Neural progenitor cell (in vitro differentiated cells): ENCODE results near the gene GALM. TPM values are rescaled to one million over a fixed set of nuclear protein-coding genes. Genes with fewer than 3 reads are reported as not detected.
"Not testable (repeated sequence)": the region's sequence is repeated elsewhere in the genome, so short reads cannot be mapped to it uniquely, and the experiment has no call there.

ENCODE experiments used
- DNase-seq: peaks from one replicate; pipeline ENCODE4 v3.0.0-alpha.2; 2016; ENCODE audit warnings: low spot score
- H2AFZ ChIP-seq: fragments of 200-600 bp; sonication (generic); replicated peaks from 2 replicates; pipeline ENCODE4 v1.6.1; 2016; ENCODE audit warnings: antibody characterized with exemption
- H3F3A ChIP-seq: fragments of 200-600 bp; sonication (generic); 2 replicates; pipeline ENCODE4 v1.6.1; 2016; ENCODE audit warnings: antibody characterized with exemption, low read depth
- H3K27ac ChIP-seq: fragments of 200-600 bp; sonication (generic); 2 replicates; pipeline ENCODE4 v1.5.1; 2016; ENCODE audit warnings: mild to moderate bottlenecking
- H3K27me3 ChIP-seq: fragments of 200-600 bp; sonication (generic); 2 replicates; pipeline ENCODE4 v1.6.1; 2016; ENCODE audit warnings: mild to moderate bottlenecking, moderate library complexity
- H3K36me3 ChIP-seq: fragments of 200-600 bp; sonication (generic); 2 replicates; pipeline ENCODE4 v1.5.1; 2016
- H3K4me1 ChIP-seq: fragments of 200-600 bp; sonication (generic); 2 replicates; pipeline ENCODE4 v1.6.1; 2016; ENCODE audit warnings: mixed run types
- H3K4me2 ChIP-seq: fragments of 200-600 bp; sonication (generic); 2 replicates; pipeline ENCODE4 v1.6.1; 2016
- H3K4me3 ChIP-seq: fragments of 200-600 bp; sonication (generic); 2 replicates; pipeline ENCODE4 v1.5.1; 2016
- H3K79me2 ChIP-seq: fragments of 200-600 bp; sonication (generic); 2 replicates; pipeline ENCODE4 v1.6.1; 2016; ENCODE audit warnings: low read depth
- H3K9ac ChIP-seq: fragments of 200-600 bp; sonication (generic); 2 replicates; pipeline ENCODE4 v1.6.1; 2016
- H3K9me3 ChIP-seq: fragments of 200-600 bp; sonication (generic); 2 replicates; pipeline ENCODE4 v1.5.1; 2016; ENCODE audit warnings: low read depth
- H4K20me1 ChIP-seq: fragments of 200-600 bp; sonication (generic); 2 replicates; pipeline ENCODE4 v1.6.1; 2016; ENCODE audit warnings: low read depth
- H3K27ac Mint-ChIP-seq: 3 replicates; pipeline ENCODE4 v1.8.0; 2021; ENCODE audit warnings: mixed read lengths
- H3K27me3 Mint-ChIP-seq: 2 replicates; pipeline ENCODE4 v1.8.0; 2022; ENCODE audit warnings: low read depth, mild to moderate bottlenecking, inconsistent platforms, moderate library complexity, mixed read lengths; ENCODE audit not compliant: insufficient read depth
- H3K36me3 Mint-ChIP-seq: 3 replicates; pipeline ENCODE4 v1.8.0; 2021; ENCODE audit warnings: mixed read lengths
- H3K4me1 Mint-ChIP-seq: 3 replicates; pipeline ENCODE4 v1.8.0; 2021; ENCODE audit warnings: mixed read lengths
- H3K4me3 Mint-ChIP-seq: 3 replicates; pipeline ENCODE4 v1.8.0; 2021; ENCODE audit warnings: mild to moderate bottlenecking, moderate library complexity, mixed read lengths
- H3K9me3 Mint-ChIP-seq: 3 replicates; pipeline ENCODE4 v1.8.0; 2020; ENCODE audit warnings: mixed read lengths
- CTCF ChIP-seq: fragments of 200-600 bp; sonication (generic); IDR thresholded peaks from 2 replicates; pipeline ENCODE4 v1.5.1; 2017; ENCODE audit warnings: antibody characterized with exemption, mild to moderate bottlenecking
- EZH2 ChIP-seq: fragments of 200-600 bp; sonication (generic); IDR thresholded peaks from 2 replicates; pipeline ENCODE4 v1.6.1; 2017; ENCODE audit warnings: antibody characterized with exemption, mild to moderate bottlenecking, moderate library complexity
- EZH2phosphoT487 ChIP-seq: fragments of 200-600 bp; sonication (generic); IDR thresholded peaks from 2 replicates; pipeline ENCODE4 v1.6.1; 2017; ENCODE audit warnings: antibody characterized with exemption
- total RNA-seq: library from RNA; depleted of rRNA; stranded (reverse); fragments of >200 nt; gene quantifications from 2 replicates; pipeline ENCODE4 v1.2.3, GENCODE V29; 2015; ENCODE audit warnings: low replicate concordance

GALM gene
- total RNA-seq, 1 donor from 2014 or later, result 7.1 TPM

GRCh38 chr2:38712413-38712812 lies 46.5 kb downstream of the GALM start:
- H3K27ac Mint-ChIP-seq, result no peak overlapping the region
- H3K27me3 Mint-ChIP-seq, result peaks cover 4% of the 10 kb centered on the region
- peaks cover 2% of the 10 kb centered on the region for H3K4me1 ChIP-seq

GRCh38 chr2:38712871-38713270 lies 47.0 kb downstream of the GALM start:
- Mint-ChIP-seq H3K9me3 (peaks cover 3% of the 10 kb centered on the region), H3K4me3 (no peak overlapping the region), H3K4me1 (peaks cover 8% of the 10 kb centered on the region), H3K27ac (no peak overlapping the region), H3K27me3 (peaks cover 4% of the 10 kb centered on the region), H3K36me3 (peaks cover 9% of the 10 kb centered on the region)
- Histone ChIP-seq H3K27me3 (no peaks in the 10 kb centered on the region), H3K4me1 (peaks cover 2% of the 10 kb centered on the region), H3K4me2 (no peak overlapping the region), H3K4me3 (no peak overlapping the region), H2AFZ (no peak overlapping the region), H3K9me3 (no peaks in the 10 kb centered on the region), H3F3A (no peaks in the 10 kb centered on the region), H4K20me1 (no peaks in the 10 kb centered on the region), H3K9ac (no peak overlapping the region), H3K36me3 (no peaks in the 10 kb centered on the region), H3K27ac (no peak overlapping the region), H3K79me2 (no peaks in the 10 kb centered on the region)
- no peak for DNase-seq
- TF ChIP-seq CTCF (no peak), EZH2 (no peak), EZH2phosphoT487 (no peak)

More at GRCh38 chr2:38712413-38712812, 46.5 kb downstream of the GALM start:
- TF ChIP-seq EZH2 (no peak), CTCF (no peak), EZH2phosphoT487 (no peak)
- Histone ChIP-seq H4K20me1 (no peaks in the 10 kb centered on the region), H3K4me2 (no peak overlapping the region), H3K27me3 (no peaks in the 10 kb centered on the region), H3F3A (no peaks in the 10 kb centered on the region), H3K9me3 (no peaks in the 10 kb centered on the region), H2AFZ (no peak overlapping the region), H3K36me3 (no peaks in the 10 kb centered on the region), H3K27ac (no peak overlapping the region), H3K4me3 (no peak overlapping the region), H3K79me2 (no peaks in the 10 kb centered on the region), H3K9ac (no peak overlapping the region)
- Mint-ChIP-seq H3K4me1 (peaks cover 8% of the 10 kb centered on the region), H3K36me3 (peaks cover 9% of the 10 kb centered on the region), H3K4me3 (no peak overlapping the region), H3K9me3 (peaks cover 3% of the 10 kb centered on the region)
- no peak for DNase-seq

GRCh38 chr2:38713338-38713737 lies 47.4 kb downstream of the GALM start:
- Mint-ChIP-seq H3K4me3 (no peak overlapping the region), H3K9me3 (peaks cover 3% of the 10 kb centered on the region), H3K27me3 (peaks cover 4% of the 10 kb centered on the region), H3K36me3 (peaks cover 9% of the 10 kb centered on the region), H3K27ac (no peak overlapping the region), H3K4me1 (peaks cover 8% of the 10 kb centered on the region)
- H3K4me1 ChIP-seq, result peaks cover 2% of the 10 kb centered on the region
- H4K20me1 ChIP-seq, result no peaks in the 10 kb centered on the region
- TF ChIP-seq EZH2 (no peak), EZH2phosphoT487 (no peak), CTCF (no peak)
- H3K9ac ChIP-seq, result no peak overlapping the region
- H3K27ac ChIP-seq, result no peak overlapping the region
- H3K9me3 ChIP-seq, result no peaks in the 10 kb centered on the region
- H2AFZ ChIP-seq, result no peak overlapping the region
- no peaks in the 10 kb centered on the region for H3K27me3 ChIP-seq
- H3K36me3 ChIP-seq, result no peaks in the 10 kb centered on the region
- no peak overlapping the region for H3K4me3 ChIP-seq
- H3K4me2 ChIP-seq, result no peak overlapping the region
- DNase-seq, result no peak
- no peaks in the 10 kb centered on the region for H3K79me2 ChIP-seq
- H3F3A ChIP-seq, result no peaks in the 10 kb centered on the region

DNA sequence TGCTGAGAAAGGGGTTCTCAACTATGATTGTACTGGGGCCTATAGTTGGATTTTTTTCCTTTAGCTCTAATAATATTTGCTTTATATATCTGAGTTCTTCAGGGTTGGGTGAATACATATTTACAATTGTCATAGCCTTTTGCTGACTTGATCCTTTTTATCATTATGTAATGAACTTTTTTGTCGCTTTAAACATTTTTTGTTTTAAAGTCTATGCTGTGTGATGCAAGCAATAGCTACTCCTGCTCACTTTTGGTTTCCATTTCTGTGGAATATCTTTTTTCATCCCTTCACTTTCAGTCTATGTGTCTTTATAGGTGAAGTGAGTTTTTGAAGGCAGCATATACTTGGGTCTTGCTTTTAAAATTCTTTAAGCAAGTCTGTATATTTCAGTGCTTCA lies 49.0 kb downstream of the GALM start:
- not testable (repeated sequence) for H3K4me2 ChIP-seq, H3K36me3 ChIP-seq, H3K4me3 ChIP-seq, H3K4me3 Mint-ChIP-seq, H3K36me3 Mint-ChIP-seq, H3K27me3 ChIP-seq, H3K27me3 Mint-ChIP-seq, H3K27ac Mint-ChIP-seq, H3K4me1 Mint-ChIP-seq, DNase-seq, H3K27ac ChIP-seq, H3K9ac ChIP-seq, H3K79me2 ChIP-seq, H2AFZ ChIP-seq, H3K9me3 Mint-ChIP-seq, H3F3A ChIP-seq, H3K9me3 ChIP-seq, H4K20me1 ChIP-seq, H3K4me1 ChIP-seq
